WTC11 (cell line): Measurements from ENCODE around the gene GRAMD1C. TPM values are rescaled to one million over a fixed set of nuclear protein-coding genes. Genes with fewer than 3 reads are reported as not detected.

Source experiments
- ATAC-seq: fragments of 200-7000 bp; cut with Tn5 transposase; 2 replicates; pipeline ENCODE4 v1.10.0; 2021; ENCODE audit warnings: mild to moderate bottlenecking, moderate library complexity
- CTCF ChIA-PET: fragments of 300-600 bp; sonication (Branson Sonifier 250); formaldehyde crosslinking; loops from one replicate; lab custom pipeline; 2021; ENCODE audit warnings: antibody characterized with exemption; lab: Charles Lee
- POLR2A ChIA-PET: fragments of 350-600 bp; sonication (Branson Sonifier 250); formaldehyde crosslinking; loops from one replicate; lab custom pipeline; 2021; ENCODE audit warnings: antibody characterized with exemption; lab: Charles Lee
- DNase-seq: peaks from one replicate; pipeline ENCODE4 v3.0.0; 2021; ENCODE audit warnings: low spot score
- H3K27ac Mint-ChIP-seq: 2 replicates; pipeline ENCODE4 v1.8.0; 2021; ENCODE audit warnings: mixed read lengths
- H3K27me3 Mint-ChIP-seq: 2 replicates; pipeline ENCODE4 v1.8.0; 2021; ENCODE audit warnings: low read depth, mild to moderate bottlenecking, moderate library complexity, mixed read lengths
- H3K36me3 Mint-ChIP-seq: 2 replicates; pipeline ENCODE4 v1.8.0; 2021; ENCODE audit warnings: mixed read lengths
- H3K4me1 Mint-ChIP-seq: 2 replicates; pipeline ENCODE4 v1.8.0; 2022; ENCODE audit warnings: mixed read lengths
- H3K4me3 Mint-ChIP-seq: 2 replicates; pipeline ENCODE4 v1.8.0; 2021; ENCODE audit warnings: mild to moderate bottlenecking, moderate library complexity, mixed read lengths
- H3K9me3 Mint-ChIP-seq: 2 replicates; pipeline ENCODE4 v1.8.0; 2021; ENCODE audit warnings: mixed read lengths
- CDX4 ChIP-seq: fragments of 250-450 bp; sonication (Bioruptor Pico); IDR thresholded peaks from 2 replicates; pipeline ENCODE4 v1.9.0; 2021; ENCODE audit warnings: moderate library complexity, mild to moderate bottlenecking, inconsistent platforms, borderline replicate concordance
- CTCF ChIP-seq: fragments of 200-600 bp; IDR thresholded peaks from 2 replicates; pipeline ENCODE4 v1.8.0; 2022; ENCODE audit warnings: antibody characterized with exemption
- E2F5 ChIP-seq: sonication (generic); formaldehyde crosslinking; IDR thresholded peaks from 2 replicates; pipeline ENCODE4 v1.8.1; 2022; ENCODE audit warnings: mild to moderate bottlenecking, moderate library complexity, missing genetic modification reagents
- ERG ChIP-seq: fragments of 250-450 bp; sonication (Bioruptor Pico); IDR thresholded peaks from 2 replicates; pipeline ENCODE4 v1.8.0; 2021; ENCODE audit warnings: mild to moderate bottlenecking
- FOXK1 ChIP-seq: sonication (generic); formaldehyde crosslinking; IDR thresholded peaks from 2 replicates; pipeline ENCODE4 v1.8.0; 2022; ENCODE audit warnings: mild to moderate bottlenecking, moderate library complexity, missing genetic modification reagents
- FOXP1 ChIP-seq: sonication (generic); formaldehyde crosslinking; IDR thresholded peaks from 2 replicates; pipeline ENCODE4 v1.8.0; 2022; ENCODE audit warnings: missing genetic modification reagents, mild to moderate bottlenecking, moderate library complexity, borderline replicate concordance
- FOXP4 ChIP-seq: sonication (generic); formaldehyde crosslinking; IDR thresholded peaks from 2 replicates; pipeline ENCODE4 v1.8.0; 2022; ENCODE audit warnings: mild to moderate bottlenecking, missing genetic modification reagents
- HMGXB4 ChIP-seq: sonication (generic); formaldehyde crosslinking; IDR thresholded peaks from 2 replicates; pipeline ENCODE4 v1.8.1; 2023; ENCODE audit warnings: mild to moderate bottlenecking, moderate library complexity, missing genetic modification reagents
- IRF2 ChIP-seq: sonication (generic); formaldehyde crosslinking; IDR thresholded peaks from 2 replicates; pipeline ENCODE4 v1.8.0; 2022; ENCODE audit warnings: low read depth, missing genetic modification reagents, borderline replicate concordance
- NFYB ChIP-seq: sonication (generic); formaldehyde crosslinking; conservative IDR thresholded peaks from 2 replicates; pipeline ENCODE4 v1.8.0; 2022; ENCODE audit warnings: low read depth, missing genetic modification reagents
- NR3C1 ChIP-seq: sonication (generic); formaldehyde crosslinking; conservative IDR thresholded peaks from 2 replicates; pipeline ENCODE4 v1.8.1; 2023; ENCODE audit warnings: low read depth, mild to moderate bottlenecking, missing genetic modification reagents
- RELA ChIP-seq: sonication (generic); formaldehyde crosslinking; IDR thresholded peaks from 2 replicates; pipeline ENCODE4 v1.8.1; 2022; ENCODE audit warnings: missing genetic modification reagents, mild to moderate bottlenecking, borderline replicate concordance
- SOX15 ChIP-seq: fragments of 250-450 bp; sonication (Bioruptor Pico); IDR thresholded peaks from 2 replicates; pipeline ENCODE4 v1.9.0; 2021; ENCODE audit warnings: mild to moderate bottlenecking
- SP1 ChIP-seq: sonication (generic); formaldehyde crosslinking; conservative IDR thresholded peaks from 2 replicates; pipeline ENCODE4 v1.8.1; 2022; ENCODE audit warnings: missing genetic modification reagents
- STAT6 ChIP-seq: sonication (generic); formaldehyde crosslinking; conservative IDR thresholded peaks from 2 replicates; pipeline ENCODE4 v1.8.1; 2023; ENCODE audit warnings: mild to moderate bottlenecking, low read depth, missing genetic modification reagents, moderate library complexity
- TCF7 ChIP-seq: sonication (generic); formaldehyde crosslinking; IDR thresholded peaks from 2 replicates; pipeline ENCODE4 v1.8.0; 2022; ENCODE audit warnings: mild to moderate bottlenecking, low read depth, missing genetic modification reagents, moderate library complexity
- USF2 ChIP-seq: sonication (generic); formaldehyde crosslinking; IDR thresholded peaks from 2 replicates; pipeline ENCODE4 v1.8.1; 2023; ENCODE audit warnings: mild to moderate bottlenecking, missing genetic modification reagents, moderate library complexity
- ZNF219 ChIP-seq: sonication (generic); formaldehyde crosslinking; IDR thresholded peaks from 2 replicates; pipeline ENCODE4 v1.8.0; 2023; ENCODE audit warnings: missing genetic modification reagents, mild to moderate bottlenecking, borderline replicate concordance
- ZNF423 ChIP-seq: fragments of 250-450 bp; sonication (Bioruptor Pico); IDR thresholded peaks from 2 replicates; pipeline ENCODE4 v2.1.2; 2022; ENCODE audit warnings: mild to moderate bottlenecking, moderate library complexity
- total RNA-seq: library from RNA; stranded (reverse); gene quantifications from 3 replicates; pipeline ENCODE4 v1.2.3, GENCODE V29; 2021

The GRAMD1C gene
- total RNA-seq, 1 experiment from 2014 or later, result 2.8 TPM

GRCh38 chr3:113947372-113948014, 108.9 kb downstream of the GRAMD1C start, which contains the start of gene ZDHHC23:
Gene ZDHHC23 (plus strand): TSS chr3:113948013. CDS start chr3:113948803, 790 bp downstream.
- Mint-ChIP-seq H3K9me3 (no peaks in the 10 kb centered on the region), H3K4me1 (peaks cover 21% of the 10 kb centered on the region), H3K36me3 (peaks cover 8% of the 10 kb centered on the region)
- TF ChIP-seq ZNF219 (CRISPR knock-in tag) (no peak), TCF7 (CRISPR knock-in tag) (no peak), RELA (CRISPR knock-in tag) (no peak), ZNF423 (CRISPR knock-in tag) (0 out of 2 replicates have a peak, but pooled peaks have one; percentile 32), USF2 (CRISPR knock-in tag) (peak; percentile 47; the same call in 1 of the 2 replicates), SOX15 (no peak), SP1 (CRISPR knock-in tag) (peak; percentile 54), STAT6 (CRISPR knock-in tag) (no peak), E2F5 (no peak), NFYB (CRISPR knock-in tag) (no peak), FOXP4 (peak; percentile 27; the same call in 1 of the 2 replicates)
- TF ChIP-seq, all 79 proteins: peak for 4
- DNase-seq, result peak; percentile 68
- ChIA-PET POLR2A (no interaction called here), CTCF (no interaction called here)
- Mint-ChIP-seq H3K27me3 (peaks cover 7% of the 10 kb centered on the region), H3K4me3 (peak within 1 kb of the TSS; percentile 77), H3K27ac (peak within 1 kb of the TSS; percentile 64)
- ATAC-seq, result peak; percentile 75

- H3K9me3 Mint-ChIP-seq, result no peaks in the 10 kb centered on the region
- CTCF ChIA-PET, result interaction anchor here (0.7 to 1.0 kb wide), 2 partner anchors 202 to 371 kb away, joined by 3 read pairs; partner anchors contain the start of gene NAA50
- peak; percentile 76 for ATAC-seq
- H3K4me1 Mint-ChIP-seq, result peaks cover 16% of the 10 kb centered on the region
- peak; percentile 75 for DNase-seq
- peaks cover 14% of the 10 kb centered on the region for H3K36me3 Mint-ChIP-seq
- peak overlapping the region; percentile 64 for H3K4me3 Mint-ChIP-seq
- no peak overlapping the region for H3K27ac Mint-ChIP-seq
- peaks cover 4% of the 10 kb centered on the region; the same call in 1 of the 2 replicates for H3K27me3 Mint-ChIP-seq
- POLR2A ChIA-PET, result no interaction called here
- TF ChIP-seq CDX4 (CRISPR knock-in tag) (no peak), FOXP1 (CRISPR knock-in tag) (0 out of 2 replicates have a peak, but pooled peaks have one; percentile 58), NR3C1 (CRISPR knock-in tag) (no peak), IRF2 (CRISPR knock-in tag) (no peak), FOXK1 (CRISPR knock-in tag) (peak; percentile 16; the same call in 1 of the 2 replicates), CTCF (no peak), HMGXB4 (CRISPR knock-in tag) (0 out of 2 replicates have a peak, but pooled peaks have one; percentile 64), ERG (CRISPR knock-in tag) (no peak)
Observed at GRCh38 chr3:113948015-113948917, 109.7 kb downstream of the GRAMD1C start.
